Right atrium auricular region (tissue), 2 donors: ENCODE data around the gene SLC9C2. TPM values are rescaled to one million over a fixed set of nuclear protein-coding genes. Genes with fewer than 3 reads are reported as not detected.
"Not testable (repeated sequence)": the region's sequence is repeated elsewhere in the genome, so short reads cannot be mapped to it uniquely, and the experiment has no call there.

Source experiments
- DNase-seq: peaks from one replicate; pipeline ENCODE4 v3.0.0-alpha.2; 2019; ENCODE audit warnings: low spot score
- H3K27ac ChIP-seq, 2 donors: fragments of 200-600 bp; sonication (generic); 1 replicate in 1 of 2; 2 replicates in 1 of 2; pipeline ENCODE4 v1.5.1; 2016 to 2019
- H3K27me3 ChIP-seq, 2 donors: fragments of 200-600 bp; sonication (generic); one replicate each; pipeline versions ENCODE4 v1.5.1 to v1.6.0; 2017 to 2019
- H3K36me3 ChIP-seq: fragments of 200-600 bp; sonication (generic); one replicate; pipeline ENCODE4 v1.5.1; 2016
- H3K4me1 ChIP-seq, 2 donors: fragments of 200-600 bp; sonication (generic); one replicate each; pipeline versions ENCODE4 v1.5.1 to v1.6.0; 2017 to 2019
- H3K4me3 ChIP-seq, 2 donors: fragments of 200-600 bp; sonication (generic); 1 replicate in 1 of 2; 2 replicates in 1 of 2; pipeline ENCODE4 v1.5.1; 2017 to 2019; ENCODE audit warnings: mild to moderate bottlenecking in 1 of 2, moderate library complexity in 1 of 2
- H3K9me3 ChIP-seq, 2 donors: fragments of 200-600 bp; sonication (generic); one replicate each; pipeline ENCODE4 v1.5.1; 2019
- CTCF ChIP-seq, 2 donors: fragments of 200-600 bp; sonication (generic); IDR thresholded peaks; one replicate each; pipeline ENCODE4 v1.5.1; 2019; ENCODE audit warnings: antibody characterized with exemption in 2 of 2
- total RNA-seq, 2 donors: library from RNA; depleted of rRNA; stranded (reverse); fragments of >200 nt; gene quantifications; one replicate each; pipeline ENCODE4 v1.1.0, GENCODE V29; 2016

The SLC9C2 gene
- total RNA-seq, 2 donors from 2014 or later: 0.24 TPM; not detected in 1

DNA sequence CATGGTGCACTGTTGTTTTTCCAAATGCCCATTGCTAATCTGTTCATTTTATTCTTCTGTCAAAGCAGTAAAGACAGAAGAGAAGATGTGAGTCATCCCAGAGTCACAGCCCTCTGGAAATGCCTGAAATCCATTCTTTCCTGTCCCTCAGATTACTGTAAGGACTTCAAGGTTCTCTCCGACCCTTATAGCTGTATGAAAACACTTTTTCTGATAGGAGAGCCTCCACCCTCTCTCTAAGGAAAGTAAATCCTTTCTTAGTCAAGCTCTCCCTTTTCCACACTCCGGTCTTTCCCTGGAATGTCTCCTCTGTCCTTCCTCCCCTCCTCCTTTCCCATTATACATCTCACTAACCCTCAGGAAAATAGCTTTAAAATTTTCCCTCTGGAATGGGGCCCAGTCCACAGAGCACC lies 129.3 kb downstream of the SLC9C2 start:
- Histone ChIP-seq H3K27ac (peak overlapping the region in 1 of 2 donors; percentile 100), H3K4me3 (no peak overlapping the region), H3K27me3 (no peaks in the 10 kb centered on the region), H3K4me1 (peaks cover 0 to 36% of the 10 kb centered on the region in 2 donors), H3K36me3 (no peaks in the 10 kb centered on the region), H3K9me3 (no peaks in the 10 kb centered on the region)
- no peak for TF ChIP-seq CTCF (IDR thresholded peaks at IDR 0.05)
- no peak for DNase-seq

- DNase-seq: no peak
- H3K27ac ChIP-seq: no peak overlapping the region
- no peaks in the 10 kb centered on the region for H3K27me3 ChIP-seq
- peaks cover 0 to 22% of the 10 kb centered on the region in 2 donors for H3K4me1 ChIP-seq
- no peak for TF ChIP-seq CTCF (IDR thresholded peaks at IDR 0.05)
- H3K36me3 ChIP-seq: no peaks in the 10 kb centered on the region
- peaks cover 0 to 3% of the 10 kb centered on the region in 2 donors for H3K9me3 ChIP-seq
- H3K4me3 ChIP-seq: no peak overlapping the region
Observed at GRCh38 chr1:173470608-173471007, 132.3 kb downstream of the SLC9C2 start.

DNA sequence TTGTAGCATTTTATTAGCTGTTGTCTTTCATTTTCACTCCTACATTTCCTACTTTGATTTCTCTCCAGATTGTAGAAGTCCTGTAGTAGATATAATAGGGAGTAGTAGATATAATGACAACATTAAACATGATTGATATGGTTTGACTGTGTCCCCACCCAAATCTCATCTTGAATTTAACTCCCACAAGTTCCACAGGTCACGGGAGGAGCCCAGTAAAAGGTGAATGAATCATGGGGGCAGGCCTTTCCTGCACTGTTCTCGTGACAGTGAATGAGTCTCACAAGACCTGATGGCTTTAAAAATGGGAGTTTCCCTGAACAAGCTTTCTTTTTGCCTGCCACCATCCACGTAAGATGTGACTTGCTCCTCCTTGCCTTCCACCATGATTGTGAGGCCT lies 133.2 kb downstream of the SLC9C2 start:
- peaks cover 0 to 12% of the 10 kb centered on the region in 2 donors for H3K4me1 ChIP-seq
- H3K4me3 ChIP-seq: no peak overlapping the region
- peaks cover 0 to 6% of the 10 kb centered on the region in 2 donors for H3K9me3 ChIP-seq
- TF ChIP-seq CTCF (IDR thresholded peaks at IDR 0.05): no peak
- H3K36me3 ChIP-seq: no peaks in the 10 kb centered on the region
- H3K27me3 ChIP-seq: no peaks in the 10 kb centered on the region
- DNase-seq: no peak
- no peak overlapping the region for H3K27ac ChIP-seq

- H3K27ac ChIP-seq: no peak overlapping the region
- peaks cover 0 to 11% of the 10 kb centered on the region in 2 donors for H3K9me3 ChIP-seq
- H3K27me3 ChIP-seq: no peaks in the 10 kb centered on the region
- H3K4me3 ChIP-seq: no peak overlapping the region
- H3K36me3 ChIP-seq: no peaks in the 10 kb centered on the region
- no peak for TF ChIP-seq CTCF (IDR thresholded peaks at IDR 0.05)
- no peaks in the 10 kb centered on the region for H3K4me1 ChIP-seq
- no peak for DNase-seq
Observed at GRCh38 chr1:173467426-173467825, 135.4 kb downstream of the SLC9C2 start.

DNA sequence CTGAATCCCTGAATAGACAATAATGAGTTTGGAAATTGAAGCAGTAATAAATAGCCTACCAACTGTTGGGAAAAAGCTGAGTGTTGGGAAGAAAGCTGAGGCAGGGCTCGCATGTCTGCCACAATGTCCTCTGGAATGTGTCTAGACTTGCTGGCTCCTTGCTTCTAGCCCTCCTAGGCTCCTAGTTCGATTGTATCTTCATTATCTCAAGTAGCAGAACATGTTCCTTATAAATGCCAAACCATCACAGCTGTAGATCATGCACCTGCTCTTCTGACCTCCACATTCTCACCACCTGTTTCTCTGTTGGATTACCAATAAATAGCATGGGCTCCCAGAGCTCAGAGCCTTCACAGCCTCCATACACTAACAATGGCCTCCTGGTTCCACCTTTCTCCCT lies 138.7 kb downstream of the SLC9C2 start:
- H3K4me1 ChIP-seq: not testable (repeated sequence)

GRCh38 chr1:173462666-173463065 lies 140.2 kb downstream of the SLC9C2 start:
- not testable (repeated sequence) for H3K27me3 ChIP-seq, H3K4me3 ChIP-seq, H3K4me1 ChIP-seq, DNase-seq, H3K27ac ChIP-seq
- Histone ChIP-seq H3K9me3 (peaks cover 0 to 11% of the 10 kb centered on the region in 2 donors), H3K36me3 (peaks cover 14% of the 10 kb centered on the region)

More for the DNA sequence above, 138.7 kb downstream of the SLC9C2 start:
- not testable (repeated sequence) for DNase-seq, H3K27me3 ChIP-seq, H3K4me3 ChIP-seq, H3K27ac ChIP-seq
- H3K9me3 ChIP-seq: peaks cover 0 to 11% of the 10 kb centered on the region in 2 donors
- peaks cover 14% of the 10 kb centered on the region for H3K36me3 ChIP-seq

GRCh38 chr1:173459885-173460284 lies 143.0 kb downstream of the SLC9C2 start:
- DNase-seq: no peak
- TF ChIP-seq CTCF (IDR thresholded peaks at IDR 0.05): no peak
- no peak overlapping the region for H3K4me3 ChIP-seq

More at GRCh38 chr1:173459885-173460284, 143.0 kb downstream of the SLC9C2 start:
- peaks cover 14% of the 10 kb centered on the region for H3K36me3 ChIP-seq
- H3K9me3 ChIP-seq: peaks cover 0 to 5% of the 10 kb centered on the region in 2 donors
- H3K4me1 ChIP-seq: no peaks in the 10 kb centered on the region
- no peaks in the 10 kb centered on the region for H3K27me3 ChIP-seq
- no peak overlapping the region for H3K27ac ChIP-seq
